Thoracic aorta (tissue), 2 donors: Measurements from ENCODE around the gene VRK1. TPM values are rescaled to one million over a fixed set of nuclear protein-coding genes. Genes with fewer than 3 reads are reported as not detected.

Source experiments
- ATAC-seq: fragments of 150-250 bp; one replicate; pipeline ENCODE4 v1.8.0; 2017; ENCODE audit warnings: low read depth; ENCODE audit not compliant: insufficient number of reproducible peaks, low FRiP score
- DNase-seq: peaks from one replicate; pipeline ENCODE4 v3.0.0-alpha.2; 2020; ENCODE audit warnings: low spot score
- H3K27ac ChIP-seq, 2 donors: fragments of 200-600 bp; sonication (generic); 1 replicate in 1 of 2; 2 replicates in 1 of 2; pipeline ENCODE4 v1.5.1; 2016; ENCODE audit warnings: mild to moderate bottlenecking in 2 of 2, moderate library complexity in 2 of 2
- H3K27me3 ChIP-seq: fragments of 200-600 bp; sonication (generic); replicated peaks from 2 replicates; pipeline ENCODE4 v1.6.0; 2016; ENCODE audit warnings: mild to moderate bottlenecking; ENCODE audit not compliant: insufficient read depth
- H3K36me3 ChIP-seq: fragments of 200-600 bp; sonication (generic); one replicate; pipeline ENCODE4 v1.5.1; 2016
- H3K4me1 ChIP-seq, 2 donors: fragments of 200-600 bp; sonication (generic); 1 replicate in 1 of 2; 2 replicates in 1 of 2; pipeline versions ENCODE4 v1.5.1 to v1.6.0; 2016; ENCODE audit warnings: low read depth in 2 of 2, mild to moderate bottlenecking in 1 of 2; ENCODE audit not compliant: control insufficient read depth in 1 of 2
- H3K4me3 ChIP-seq: fragments of 200-600 bp; sonication (generic); 2 replicates; pipeline ENCODE4 v1.5.1; 2016; ENCODE audit warnings: mild to moderate bottlenecking
- H3K9me3 ChIP-seq: fragments of 200-600 bp; sonication (generic); 2 replicates; pipeline ENCODE4 v1.5.1; 2016
- total RNA-seq, 2 donors: library from RNA; depleted of rRNA; stranded (reverse); fragments of >200 nt; gene quantifications; one replicate each; pipeline versions ENCODE4 v1.1.0 to v1.2.3, GENCODE V29; 2016
- TF ChIP-seq, protein P1 (sequence below): fragments of 200-600 bp; sonication (generic); IDR thresholded peaks from one replicate; pipeline ENCODE4 v1.5.1; 2019; ENCODE audit warnings: antibody characterized with exemption

The VRK1 gene
- total RNA-seq, 2 donors from 2014 or later, result 3.0 to 4.9 TPM

DNA sequence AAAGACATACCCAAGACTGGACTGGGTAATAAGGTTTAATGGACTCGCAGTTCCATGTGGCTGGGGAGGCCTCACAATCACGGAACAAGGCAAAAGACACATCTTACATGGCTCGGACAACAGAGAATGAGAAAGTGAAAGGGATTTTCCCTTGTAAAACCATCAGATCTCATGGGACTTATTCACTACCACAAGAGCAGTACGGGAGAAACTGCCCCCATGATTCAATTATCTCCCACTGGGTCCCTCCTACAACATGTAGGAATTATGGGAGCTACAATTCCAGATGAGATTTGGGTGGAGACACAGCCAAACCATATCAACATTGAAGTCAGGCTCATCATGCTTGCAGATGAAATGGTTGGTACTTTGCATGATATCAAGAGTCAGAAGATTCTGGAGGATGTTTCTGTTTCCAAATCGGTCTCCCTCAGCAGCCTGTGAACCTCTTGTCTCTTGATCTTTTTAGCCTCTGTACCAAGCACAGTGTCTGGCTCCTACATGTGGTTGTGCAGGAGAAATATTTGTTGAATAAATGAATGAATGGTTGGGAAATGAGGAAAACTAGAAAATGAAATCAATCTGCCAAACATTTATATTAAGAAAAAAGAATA, 98.6 kb downstream of the VRK1 start:
- no peaks in the 10 kb centered on the region for H3K4me1 ChIP-seq
- no peaks in the 10 kb centered on the region for H3K27me3 ChIP-seq
- ATAC-seq, result no peak
- no peaks in the 10 kb centered on the region for H3K9me3 ChIP-seq
- TF ChIP-seq, protein P1, sequence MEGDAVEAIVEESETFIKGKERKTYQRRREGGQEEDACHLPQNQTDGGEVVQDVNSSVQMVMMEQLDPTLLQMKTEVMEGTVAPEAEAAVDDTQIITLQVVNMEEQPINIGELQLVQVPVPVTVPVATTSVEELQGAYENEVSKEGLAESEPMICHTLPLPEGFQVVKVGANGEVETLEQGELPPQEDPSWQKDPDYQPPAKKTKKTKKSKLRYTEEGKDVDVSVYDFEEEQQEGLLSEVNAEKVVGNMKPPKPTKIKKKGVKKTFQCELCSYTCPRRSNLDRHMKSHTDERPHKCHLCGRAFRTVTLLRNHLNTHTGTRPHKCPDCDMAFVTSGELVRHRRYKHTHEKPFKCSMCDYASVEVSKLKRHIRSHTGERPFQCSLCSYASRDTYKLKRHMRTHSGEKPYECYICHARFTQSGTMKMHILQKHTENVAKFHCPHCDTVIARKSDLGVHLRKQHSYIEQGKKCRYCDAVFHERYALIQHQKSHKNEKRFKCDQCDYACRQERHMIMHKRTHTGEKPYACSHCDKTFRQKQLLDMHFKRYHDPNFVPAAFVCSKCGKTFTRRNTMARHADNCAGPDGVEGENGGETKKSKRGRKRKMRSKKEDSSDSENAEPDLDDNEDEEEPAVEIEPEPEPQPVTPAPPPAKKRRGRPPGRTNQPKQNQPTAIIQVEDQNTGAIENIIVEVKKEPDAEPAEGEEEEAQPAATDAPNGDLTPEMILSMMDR, result no peak
- no peak overlapping the region for H3K27ac ChIP-seq
- no peaks in the 10 kb centered on the region for H3K36me3 ChIP-seq
- H3K4me3 ChIP-seq, result no peak overlapping the region
- DNase-seq, result no peak

DNA sequence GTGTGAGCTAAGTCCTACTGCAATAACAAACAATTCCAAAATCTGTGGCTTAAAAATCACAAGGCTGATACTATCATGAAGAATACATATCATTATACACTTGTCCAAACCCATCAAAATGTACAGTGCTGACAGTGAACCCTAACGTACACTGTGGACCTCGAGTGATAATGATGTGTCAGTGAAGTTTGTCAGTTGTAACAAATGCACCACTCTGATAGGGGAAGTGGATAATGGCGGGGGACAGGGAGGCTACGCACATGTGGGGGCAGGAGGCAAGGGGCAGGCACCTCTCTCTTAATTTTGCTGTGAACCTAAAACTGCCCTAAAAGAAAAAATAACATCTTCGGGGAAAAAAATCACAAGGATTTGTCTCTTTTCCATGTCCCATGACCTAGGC, 100.0 kb downstream of the VRK1 start:
- no peaks in the 10 kb centered on the region for H3K4me1 ChIP-seq
- ATAC-seq, result no peak
- H3K9me3 ChIP-seq, result no peaks in the 10 kb centered on the region
- no peak overlapping the region for H3K4me3 ChIP-seq
- TF ChIP-seq, protein P1, result no peak
- no peaks in the 10 kb centered on the region for H3K36me3 ChIP-seq
- H3K27ac ChIP-seq, result no peak overlapping the region
- H3K27me3 ChIP-seq, result no peaks in the 10 kb centered on the region
- no peak for DNase-seq

DNA sequence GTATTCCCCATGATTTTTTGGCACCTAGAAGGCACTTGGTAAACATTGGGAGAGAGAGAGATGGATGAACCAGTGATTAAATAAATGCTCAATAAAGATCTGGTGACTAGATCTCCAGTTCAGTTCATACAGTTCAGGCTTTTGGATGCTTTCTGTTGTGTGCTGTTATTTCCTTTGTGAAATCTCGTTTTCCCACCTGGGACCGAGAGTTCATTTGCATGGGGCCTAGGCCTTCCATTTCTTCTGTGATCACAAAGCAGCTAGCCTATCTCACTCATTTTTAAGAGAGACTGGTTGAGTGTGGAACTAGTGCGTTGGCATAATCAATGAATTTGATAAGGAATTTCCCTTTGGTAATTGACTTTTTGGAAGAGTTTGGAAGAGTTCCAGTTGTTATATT, 104.0 kb downstream of the VRK1 start:
- no peaks in the 10 kb centered on the region for H3K36me3 ChIP-seq
- DNase-seq (no peak), ATAC-seq (no peak)
- TF ChIP-seq, protein P1, result no peak
- no peaks in the 10 kb centered on the region for H3K4me1 ChIP-seq
- H3K4me3 ChIP-seq, result no peak overlapping the region
- no peaks in the 10 kb centered on the region for H3K9me3 ChIP-seq
- H3K27ac ChIP-seq, result no peak overlapping the region
- H3K27me3 ChIP-seq, result no peaks in the 10 kb centered on the region

DNA sequence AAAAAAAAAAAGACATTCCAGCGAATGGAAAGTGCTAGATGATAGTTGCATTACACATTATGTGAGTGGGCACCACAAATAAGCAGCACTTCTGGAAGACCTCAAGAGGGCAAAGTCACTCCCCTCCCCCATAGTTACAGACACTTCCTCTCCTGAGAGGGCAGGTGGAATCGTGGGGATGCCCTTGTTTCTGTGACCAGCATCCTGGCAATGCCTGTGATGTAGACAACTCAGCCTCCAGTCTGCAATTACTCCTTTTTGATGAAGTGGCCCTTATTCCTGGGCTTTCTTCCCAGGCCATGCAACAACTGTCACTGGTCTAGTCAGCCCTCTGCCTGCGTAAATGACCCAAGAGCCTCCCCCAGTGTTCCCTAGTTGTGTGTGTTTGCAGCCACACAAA, 104.8 kb downstream of the VRK1 start:
- DNase-seq, result no peak
- TF ChIP-seq, protein P1, result no peak
- H3K4me1 ChIP-seq, result no peaks in the 10 kb centered on the region
- H3K4me3 ChIP-seq, result no peak overlapping the region
- no peak overlapping the region for H3K27ac ChIP-seq
- H3K27me3 ChIP-seq, result no peaks in the 10 kb centered on the region
- ATAC-seq, result no peak
- H3K36me3 ChIP-seq, result no peaks in the 10 kb centered on the region
- H3K9me3 ChIP-seq, result no peaks in the 10 kb centered on the region

DNA sequence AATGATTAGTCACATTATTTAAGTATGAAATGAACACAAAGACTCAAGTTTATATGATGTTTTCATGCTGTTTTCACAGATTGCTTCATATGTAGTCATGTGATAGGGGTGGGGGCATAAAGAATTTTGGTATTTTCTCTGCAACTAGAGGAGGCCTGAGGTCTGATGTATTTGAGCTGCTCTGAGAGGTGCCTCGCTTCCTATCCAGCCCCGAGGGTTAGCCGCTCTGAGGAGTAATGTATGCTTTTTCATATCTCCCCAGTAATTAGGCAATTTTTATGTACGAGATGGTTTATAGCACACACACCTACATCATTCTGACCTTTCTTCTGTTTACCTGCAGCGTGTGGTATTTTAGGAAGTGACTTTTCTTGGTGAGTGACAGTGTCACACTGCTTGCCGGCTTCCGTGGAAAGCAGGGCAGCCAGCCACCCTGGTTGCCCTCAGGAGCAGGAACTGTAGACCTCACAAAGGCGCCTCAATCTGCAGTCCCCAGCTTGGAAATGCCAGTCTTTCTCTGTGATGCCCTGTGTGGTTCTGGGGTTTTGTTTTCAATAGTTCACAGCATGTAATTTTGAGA, 106.4 kb downstream of the VRK1 start:
- H3K4me1 ChIP-seq, result no peaks in the 10 kb centered on the region
- TF ChIP-seq, protein P1, result no peak
- no peak overlapping the region for H3K27ac ChIP-seq
- H3K9me3 ChIP-seq, result no peaks in the 10 kb centered on the region
- no peak for DNase-seq
- no peaks in the 10 kb centered on the region for H3K36me3 ChIP-seq
- no peak for ATAC-seq
- no peak overlapping the region for H3K4me3 ChIP-seq
- no peaks in the 10 kb centered on the region for H3K27me3 ChIP-seq
